Peyer's patch (tissue), 4 donors: ENCODE measurements around the gene MED22.

Experiments used
- POLR2A ChIP-seq, 2 donors: fragments of 450-650 bp; IDR thresholded peaks; one replicate each; pipeline ENCODE4 v1.5.1; 2017; ENCODE audit warnings: antibody characterized with exemption in 2 of 2, mild to moderate bottlenecking in 2 of 2, moderate library complexity in 2 of 2
- TF ChIP-seq, protein P1 (sequence below), 6 experiments: fragments of 450-650 bp in 4 of 6; fragments of 200-600 bp in 2 of 6; sonication (generic) in 1 of 6; IDR thresholded peaks; one replicate each; pipeline ENCODE4 v1.5.1; 2017 to 2019; ENCODE audit warnings: antibody characterized with exemption in 6 of 6, mild to moderate bottlenecking in 3 of 6, moderate library complexity in 1 of 6

DNA sequence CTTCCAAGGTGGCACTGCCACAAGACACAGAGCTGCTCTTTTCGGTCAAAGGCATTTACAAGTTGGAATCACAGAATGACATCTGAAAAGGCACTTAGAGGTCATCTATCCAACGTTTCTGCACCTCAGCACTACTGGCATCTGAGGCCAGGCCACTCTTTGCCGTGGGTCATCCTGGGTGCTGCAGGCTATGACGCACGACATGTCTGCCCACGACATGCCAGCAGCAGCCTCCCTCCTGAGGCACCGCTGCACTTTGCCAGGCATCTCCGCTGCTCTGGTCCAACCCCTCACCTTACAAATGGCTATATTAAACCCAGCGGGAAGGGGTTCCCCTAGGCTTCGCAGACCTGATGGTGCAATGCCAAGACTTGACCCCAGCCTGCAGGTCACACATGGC lies 19.8 kb upstream of the MED22 start:
- TF ChIP-seq, protein P1, sequence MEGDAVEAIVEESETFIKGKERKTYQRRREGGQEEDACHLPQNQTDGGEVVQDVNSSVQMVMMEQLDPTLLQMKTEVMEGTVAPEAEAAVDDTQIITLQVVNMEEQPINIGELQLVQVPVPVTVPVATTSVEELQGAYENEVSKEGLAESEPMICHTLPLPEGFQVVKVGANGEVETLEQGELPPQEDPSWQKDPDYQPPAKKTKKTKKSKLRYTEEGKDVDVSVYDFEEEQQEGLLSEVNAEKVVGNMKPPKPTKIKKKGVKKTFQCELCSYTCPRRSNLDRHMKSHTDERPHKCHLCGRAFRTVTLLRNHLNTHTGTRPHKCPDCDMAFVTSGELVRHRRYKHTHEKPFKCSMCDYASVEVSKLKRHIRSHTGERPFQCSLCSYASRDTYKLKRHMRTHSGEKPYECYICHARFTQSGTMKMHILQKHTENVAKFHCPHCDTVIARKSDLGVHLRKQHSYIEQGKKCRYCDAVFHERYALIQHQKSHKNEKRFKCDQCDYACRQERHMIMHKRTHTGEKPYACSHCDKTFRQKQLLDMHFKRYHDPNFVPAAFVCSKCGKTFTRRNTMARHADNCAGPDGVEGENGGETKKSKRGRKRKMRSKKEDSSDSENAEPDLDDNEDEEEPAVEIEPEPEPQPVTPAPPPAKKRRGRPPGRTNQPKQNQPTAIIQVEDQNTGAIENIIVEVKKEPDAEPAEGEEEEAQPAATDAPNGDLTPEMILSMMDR (IDR thresholded peaks at IDR 0.05) = no peak
- no peak for TF ChIP-seq POLR2A (IDR thresholded peaks at IDR 0.05)
